Eye (tissue), 1 donor: Measurements from ENCODE around the gene CCR2.
"Not testable (repeated sequence)": the region's sequence is repeated elsewhere in the genome, so short reads cannot be mapped to it uniquely, and the experiment has no call there.

Experiments used
- DNase-seq: peaks from one replicate; pipeline ENCODE4 v3.0.0-alpha.2; 2015

The CCR2 gene

DNA sequence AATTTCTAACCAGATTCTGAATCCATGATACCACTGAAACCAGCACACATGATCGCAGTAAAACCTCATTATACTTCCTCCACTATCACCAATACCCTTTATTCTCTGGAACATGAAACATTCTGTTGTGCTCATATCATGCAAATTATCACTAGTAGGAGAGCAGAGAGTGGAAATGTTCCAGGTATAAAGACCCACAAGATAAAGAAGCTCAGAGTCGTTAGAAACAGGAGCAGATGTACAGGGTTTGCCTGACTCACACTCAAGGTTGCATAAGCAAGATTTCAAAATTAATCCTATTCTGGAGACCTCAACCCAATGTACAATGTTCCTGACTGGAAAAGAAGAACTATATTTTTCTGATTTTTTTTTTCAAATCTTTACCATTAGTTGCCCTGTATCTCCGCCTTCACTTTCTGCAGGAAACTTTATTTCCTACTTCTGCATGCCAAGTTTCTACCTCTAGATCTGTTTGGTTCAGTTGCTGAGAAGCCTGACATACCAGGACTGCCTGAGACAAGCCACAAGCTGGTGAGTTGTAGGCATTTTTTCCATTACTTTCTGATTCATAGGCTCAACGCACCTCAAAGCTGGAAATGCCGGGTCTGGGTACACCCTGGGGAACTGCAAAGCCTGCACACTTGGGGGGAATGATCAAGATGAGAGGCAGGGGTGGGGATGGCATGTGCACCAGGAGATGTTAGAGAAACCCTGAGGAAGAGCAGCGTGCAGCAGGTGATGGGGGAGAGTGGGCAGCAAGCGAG lies at the start of gene CCR2:
CCR2 (plus strand) TSS at position 465 of the 764 bp plus-strand sequence. CDS start 3,417 bp downstream, outside the sequence.
- no peak for DNase-seq

DNA sequence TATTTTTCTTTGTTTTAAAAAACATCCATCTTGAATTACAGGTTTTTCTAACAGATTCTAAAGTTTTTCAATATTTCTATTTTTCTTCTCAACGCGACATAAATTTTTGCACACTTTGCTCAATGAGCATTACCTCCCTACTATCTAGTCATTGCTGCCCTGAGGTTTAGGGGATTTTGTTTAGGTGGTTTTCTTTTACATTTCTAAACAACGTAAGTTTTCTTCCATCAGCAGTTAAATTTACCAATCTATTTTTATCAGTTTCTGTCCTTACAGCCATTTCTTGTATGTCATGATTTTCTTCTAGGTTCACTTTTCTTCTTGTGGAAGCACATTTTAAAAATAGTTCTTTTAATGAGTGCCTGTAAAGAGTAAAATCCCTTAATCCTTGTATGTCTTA lies 49.2 kb upstream of the CCR2 start:
- DNase-seq, result no peak

GRCh38 chr3:46312991-46313390 lies 40.9 kb upstream of the CCR2 start:
- no peak for DNase-seq

DNA sequence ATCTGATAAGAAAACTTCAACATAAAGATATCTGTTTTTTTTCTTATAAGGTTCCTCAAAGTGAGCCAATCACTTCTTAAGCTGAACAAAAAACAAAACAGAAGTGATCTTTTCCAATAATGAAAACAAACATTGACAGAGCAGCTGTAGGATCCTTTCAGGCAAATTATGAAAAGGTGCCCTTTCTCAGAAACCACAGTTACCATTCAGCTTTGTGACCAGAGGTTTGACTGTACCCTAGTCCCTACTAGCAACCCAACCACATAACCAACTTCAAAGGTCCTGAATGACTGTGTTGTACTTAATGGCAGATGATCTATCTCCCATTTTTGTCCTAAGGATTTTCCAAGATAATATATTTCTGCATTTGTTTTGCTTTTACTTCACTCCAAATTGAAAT lies 39.4 kb upstream of the CCR2 start:
- no peak for DNase-seq

DNA sequence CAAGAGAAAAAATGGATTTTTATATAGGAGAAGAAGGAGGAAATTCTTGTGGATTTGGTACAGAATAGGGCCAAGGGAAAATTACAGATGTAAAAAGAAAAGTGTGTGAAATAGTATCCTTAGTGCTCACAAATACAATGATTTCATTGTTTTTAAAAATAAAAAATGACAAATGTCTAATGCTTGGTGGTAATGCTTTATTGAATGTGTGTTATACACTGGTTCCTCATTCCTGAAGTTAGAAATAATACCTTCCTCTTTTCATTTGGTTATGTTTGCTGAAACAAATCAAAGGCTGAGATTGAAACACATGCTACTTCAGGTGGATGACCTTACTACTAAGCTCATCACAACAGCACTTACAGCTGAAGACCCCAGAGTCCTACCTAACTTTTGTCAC lies 37.7 kb upstream of the CCR2 start:
- DNase-seq, result no peak

DNA sequence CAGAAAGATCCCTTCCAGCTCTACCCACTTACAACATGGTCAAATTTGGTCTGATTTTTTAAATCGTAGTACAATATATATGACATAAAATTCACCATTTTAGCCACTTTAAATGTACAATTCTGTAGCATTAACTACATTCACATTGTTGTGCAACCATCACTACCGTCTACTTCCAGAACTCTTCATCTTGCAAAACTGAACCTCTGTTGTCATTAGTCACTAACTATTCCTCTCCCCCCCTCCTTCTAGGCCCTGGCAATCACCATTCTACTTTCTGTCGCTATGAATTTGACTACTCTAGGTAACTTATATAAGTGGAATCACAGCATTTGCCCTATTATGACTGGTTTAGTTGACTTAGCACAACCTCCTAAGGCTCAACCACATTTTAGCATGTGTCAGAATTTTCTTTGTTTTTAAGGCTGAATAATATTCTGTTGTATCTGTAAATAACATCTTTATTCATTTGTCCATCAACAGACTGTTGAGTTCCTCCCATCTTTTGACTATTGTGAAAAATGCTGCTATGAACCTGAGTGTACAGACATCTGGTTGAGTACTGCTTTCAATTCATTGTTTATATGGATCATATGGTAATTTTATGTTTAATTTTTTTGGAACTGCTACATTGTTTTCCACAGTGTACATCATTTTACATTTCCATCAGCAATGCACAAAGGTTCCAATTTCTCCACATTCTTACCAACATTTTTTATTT lies 35.5 kb upstream of the CCR2 start:
- no peak for DNase-seq

DNA sequence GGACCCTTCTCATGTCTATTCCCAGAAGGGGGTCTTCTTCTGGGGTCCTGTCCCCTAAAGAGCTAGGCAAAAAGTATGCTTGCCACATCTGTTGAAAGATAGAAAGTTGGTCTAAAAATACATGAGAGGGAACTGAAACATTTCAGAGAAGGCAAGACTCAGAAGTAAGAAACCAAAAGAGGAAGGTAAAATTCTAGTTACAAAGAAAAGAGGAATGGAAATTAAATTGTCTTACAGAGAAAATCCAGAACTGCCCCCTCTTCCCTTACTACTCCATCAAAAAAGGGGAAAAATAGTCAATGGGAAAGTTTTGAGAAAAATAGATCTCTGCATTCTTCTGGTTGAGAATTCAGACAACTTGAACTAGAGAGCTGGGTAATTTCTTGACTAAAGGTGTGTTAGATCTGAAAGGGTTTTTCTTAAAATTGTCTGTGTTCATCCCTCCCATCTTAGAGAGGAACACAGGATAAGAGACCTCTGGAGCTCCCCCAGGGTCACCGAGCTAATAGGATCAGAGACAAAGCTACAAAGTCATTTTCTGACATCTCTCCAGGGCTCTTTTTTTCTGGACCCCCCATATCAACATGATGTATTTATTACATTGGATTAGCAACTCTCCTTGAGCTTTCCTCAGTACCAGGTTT lies 32.3 kb upstream of the CCR2 start:
- DNase-seq, result no peak

DNA sequence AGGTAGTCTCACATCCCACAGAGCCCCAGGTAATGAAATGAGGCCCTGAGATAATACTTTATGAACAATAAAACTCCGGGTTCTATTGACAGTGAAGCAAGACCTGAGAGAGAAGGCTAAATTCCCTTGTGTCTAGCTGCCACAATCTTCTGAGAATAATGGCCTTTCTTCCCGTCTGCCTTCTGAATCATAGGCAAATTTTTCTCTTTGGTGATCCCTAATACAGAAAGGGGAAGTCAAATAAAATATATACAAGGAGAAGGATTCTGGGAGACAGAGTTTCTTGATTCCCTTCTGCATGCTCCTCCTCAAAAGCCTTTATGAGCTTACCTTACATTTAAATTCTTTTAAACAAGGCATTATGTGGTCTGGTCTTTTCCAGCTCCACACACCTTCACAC lies 29.9 kb upstream of the CCR2 start:
- no peak for DNase-seq

DNA sequence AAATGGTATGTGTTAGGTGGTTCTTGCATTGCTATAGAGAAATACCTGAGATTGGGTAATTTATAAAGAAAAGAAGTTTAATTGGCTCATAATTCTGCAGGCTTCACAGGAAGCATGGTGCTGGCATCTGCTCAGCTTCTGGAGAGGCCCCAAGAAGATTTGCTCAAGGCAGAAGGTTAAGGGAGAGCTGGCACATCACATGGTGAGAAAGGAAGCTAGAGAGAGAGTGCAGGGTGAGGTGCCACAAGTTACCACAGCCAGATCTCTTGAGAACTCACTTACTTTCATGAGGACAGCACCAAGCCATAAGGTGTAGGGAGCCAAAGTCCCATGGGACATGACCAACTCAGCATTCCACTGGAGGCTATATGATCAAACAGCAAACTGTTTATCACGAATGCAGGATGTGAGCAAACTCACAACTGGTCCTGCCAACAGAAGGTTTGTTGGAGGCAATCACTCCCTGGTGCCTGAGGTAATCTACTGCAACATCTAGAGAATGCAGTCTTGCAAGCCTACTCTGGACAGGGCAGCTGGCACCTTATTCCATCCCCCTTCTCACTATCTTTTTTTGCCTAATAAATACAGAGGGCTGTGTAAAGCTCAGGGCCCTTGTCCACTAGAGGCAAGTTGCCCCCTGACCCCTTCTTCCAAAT lies 28.1 kb upstream of the CCR2 start:
- no peak for DNase-seq

- DNase-seq, result not testable (repeated sequence)
Measured at GRCh38 chr3:46330676-46331075, 23.2 kb upstream of the CCR2 start.

DNA sequence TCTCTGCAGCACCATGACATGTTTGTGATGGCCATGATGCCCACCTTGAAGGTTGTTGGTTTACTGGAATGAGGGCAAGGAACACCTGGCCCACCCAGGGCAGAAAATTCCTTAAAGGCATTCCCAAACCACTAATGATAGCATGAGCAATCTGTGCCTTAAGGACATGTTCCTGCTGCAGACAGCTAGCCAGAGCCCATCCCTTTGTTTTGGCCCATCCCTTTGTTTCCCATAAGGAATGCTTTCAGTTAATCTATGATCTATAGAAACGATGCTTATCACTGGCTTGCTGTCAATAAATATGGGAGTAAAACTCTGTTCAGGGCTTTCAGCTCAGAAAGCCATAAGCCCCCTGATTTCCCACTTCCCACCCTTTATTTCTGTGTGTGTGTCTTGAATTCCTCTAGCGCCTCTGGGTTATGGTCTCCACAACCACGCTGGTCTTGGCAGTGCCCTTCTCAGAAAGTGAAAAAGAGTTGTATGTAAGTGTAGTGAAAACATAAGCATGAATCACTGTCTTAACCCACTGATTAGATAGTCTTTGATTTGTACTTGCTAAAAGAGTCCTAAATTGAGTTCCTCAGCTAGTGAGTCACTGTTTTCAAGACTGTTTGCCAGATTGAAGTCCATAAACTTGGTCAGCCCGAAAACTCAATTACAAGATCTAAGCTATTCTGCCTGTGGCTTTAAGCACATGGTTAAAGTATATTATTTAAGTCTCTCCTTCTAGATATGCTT lies 19.0 kb upstream of the CCR2 start:
- no peak for DNase-seq

DNA sequence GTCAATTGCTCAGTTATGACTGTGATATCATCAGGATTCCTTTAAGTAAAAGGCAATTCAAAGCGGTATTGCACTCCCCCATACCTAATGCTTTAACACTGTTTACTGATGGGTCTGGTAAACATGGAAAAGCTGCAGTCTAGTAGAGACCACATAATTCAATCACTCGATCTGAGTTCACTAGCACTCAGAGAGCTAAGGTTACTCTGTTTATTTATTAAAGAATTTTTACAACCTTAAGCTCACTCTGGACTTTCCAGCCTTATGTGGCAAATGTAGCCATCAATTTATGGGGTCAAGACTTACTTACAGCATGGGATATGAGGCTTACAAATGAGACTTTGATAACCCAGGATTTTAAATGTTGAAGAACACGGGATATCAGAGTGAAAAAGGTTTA lies 18.4 kb upstream of the CCR2 start:
- no peak for DNase-seq

DNA sequence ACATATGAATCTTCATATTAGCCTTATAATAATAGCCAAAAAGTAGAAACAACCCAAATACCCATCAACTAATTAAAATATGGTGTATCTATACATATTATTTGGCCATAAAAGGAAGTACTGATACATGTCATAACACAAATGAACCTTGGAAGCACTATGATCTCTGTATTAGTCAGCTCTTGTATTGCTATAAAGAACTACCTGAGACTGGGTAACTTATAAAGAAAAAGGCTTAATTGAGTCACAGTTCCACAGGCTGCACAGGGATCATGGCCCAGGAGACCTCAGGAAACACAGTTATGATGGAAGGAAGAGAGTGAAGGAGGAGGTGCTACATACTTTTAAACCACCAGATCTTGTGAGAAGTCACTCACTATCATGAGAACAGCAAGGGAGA lies 16.0 kb upstream of the CCR2 start:
- DNase-seq, result no peak

GRCh38 chr3:46338840-46339239 lies 15.1 kb upstream of the CCR2 start:
- no peak for DNase-seq

GRCh38 chr3:46344476-46344875 lies 9.4 kb upstream of the CCR2 start:
- DNase-seq, result no peak

- DNase-seq, result no peak
Measured at GRCh38 chr3:46348823-46349482, 5.0 kb upstream of the CCR2 start.

GRCh38 chr3:46349484-46350261 lies 4.2 kb upstream of the CCR2 start:
- DNase-seq, result no peak

DNA sequence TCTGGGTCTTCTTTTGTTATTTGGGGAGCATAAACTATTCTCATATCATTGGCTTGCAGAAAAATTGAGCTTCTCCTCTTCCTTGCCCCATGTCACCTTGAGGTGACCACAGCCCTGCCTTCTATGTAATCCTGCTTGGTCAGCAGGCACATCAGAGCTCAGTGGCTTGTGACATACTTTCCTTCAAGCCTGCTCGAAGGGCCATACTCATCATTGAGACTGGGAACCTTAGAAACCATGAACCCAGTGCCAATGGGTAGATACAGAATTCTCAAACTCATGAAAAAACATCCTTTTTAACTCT lies 3.7 kb upstream of the CCR2 start:
- no peak for DNase-seq

DNA sequence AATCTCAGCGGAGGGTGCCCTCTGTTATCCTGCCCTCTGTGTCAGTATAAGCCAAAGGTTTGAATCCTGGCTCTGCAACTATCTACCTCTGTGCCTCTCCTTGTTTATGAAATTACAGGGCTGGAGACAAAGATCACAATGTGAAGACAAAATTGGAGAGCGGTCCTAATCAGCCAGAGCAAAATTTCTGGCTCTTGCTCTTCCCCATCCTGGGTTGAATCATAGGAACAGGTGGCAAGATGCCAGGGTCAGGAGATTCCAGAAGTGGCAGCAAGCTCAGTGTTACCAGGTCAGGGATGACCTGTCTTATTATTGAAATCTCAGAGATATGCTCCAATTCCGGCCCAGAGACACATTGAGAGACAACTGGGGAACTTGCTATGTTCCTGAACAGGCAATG lies 2.3 kb upstream of the CCR2 start:
- DNase-seq, result no peak

GRCh38 chr3:46353090-46353489 lies 821 bp upstream of the CCR2 start:
- no peak for DNase-seq

DNA sequence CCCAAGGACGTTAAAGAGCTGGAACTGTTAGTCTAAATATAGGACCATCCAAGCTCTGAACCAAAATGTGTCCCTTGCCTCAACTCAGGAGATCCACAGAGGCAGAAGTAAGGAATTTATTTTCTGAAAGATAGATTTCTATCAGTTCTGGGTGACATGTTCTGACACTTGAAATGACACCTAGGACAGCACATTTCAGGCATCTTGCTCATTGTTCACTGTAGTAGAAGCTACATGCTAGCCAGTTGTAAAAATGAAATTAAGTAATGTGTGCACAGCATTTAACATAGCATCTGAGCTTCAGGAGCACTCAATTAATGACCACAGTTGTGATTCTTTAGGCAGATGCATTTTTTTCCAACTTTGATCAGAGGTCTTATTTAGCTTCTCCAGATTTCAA lies 567 bp downstream of the CCR2 start:
- DNase-seq, result no peak

DNA sequence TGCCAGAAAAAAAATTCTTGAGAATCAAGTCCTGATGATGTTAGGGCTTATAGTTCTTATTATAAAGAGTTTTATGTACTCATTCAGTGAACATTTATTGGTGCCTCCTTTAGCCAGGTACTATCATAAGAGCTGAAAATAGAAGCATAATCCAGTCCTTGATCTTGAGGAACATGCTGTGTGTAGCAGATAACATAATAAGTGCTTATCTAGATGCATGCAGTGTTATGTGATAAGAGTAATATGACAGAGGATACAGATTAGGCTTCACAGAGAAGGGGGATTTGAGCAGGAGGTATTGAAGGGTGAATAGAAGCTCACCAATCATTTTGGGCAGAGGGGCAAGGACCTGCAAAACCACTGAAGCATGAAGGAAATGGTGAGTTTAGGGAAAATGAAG lies 1.1 kb downstream of the CCR2 start:
- DNase-seq, result no peak
